ENCODE measurements around the gene ATXN1L.
A peak's percentile ranks its signal among the peaks of the same experiment; 100 is the strongest.
"Not testable (repeated sequence)": the region's sequence is repeated elsewhere in the genome, so short reads cannot be mapped to it uniquely, and the experiment has no call there.

The ATXN1L gene

DNA sequence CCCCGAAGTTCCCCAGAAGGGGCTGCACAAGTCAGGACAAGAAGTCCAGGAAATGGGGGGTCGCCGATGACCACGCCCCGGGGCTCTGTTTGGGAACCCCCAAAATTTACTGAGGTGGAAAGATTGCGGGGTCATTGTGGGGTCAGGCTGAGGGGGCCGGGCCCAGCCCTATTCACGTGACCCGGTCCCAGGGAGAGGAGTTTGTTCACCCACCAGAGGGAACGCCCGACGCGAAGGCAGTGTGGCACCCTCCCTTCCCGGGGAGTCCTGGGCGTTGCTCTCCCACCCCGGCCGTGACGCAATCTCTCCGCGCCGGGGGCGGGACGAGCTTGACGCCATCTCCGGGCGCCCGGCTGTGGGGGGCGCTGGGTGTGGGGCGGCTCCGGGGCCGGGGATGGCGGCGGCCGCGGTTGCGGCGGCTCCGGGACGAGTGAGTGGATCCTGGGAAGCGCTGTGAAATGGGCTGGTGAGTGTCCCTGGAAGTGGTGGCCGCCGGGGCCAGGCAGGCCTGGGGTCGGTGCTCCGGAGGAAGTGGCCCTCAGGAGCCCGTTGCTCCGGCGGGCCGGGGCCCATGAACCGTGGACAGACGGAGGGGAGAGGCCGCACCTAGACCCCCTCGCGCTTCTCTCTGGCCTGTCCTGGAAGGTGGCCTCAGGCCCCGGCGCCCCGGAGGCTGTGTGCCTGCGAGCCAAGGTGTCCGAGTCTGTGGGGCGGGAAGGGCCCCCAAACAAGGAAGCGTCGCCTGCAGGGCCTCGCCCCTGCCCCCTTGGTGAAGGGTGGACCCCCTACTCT is at the start of gene ATXN1L:
TSS of gene ATXN1L (plus strand) at position 338 of the 792 bp plus-strand sequence. CDS start 3,765 bp downstream, outside the sequence.
- H3K9me3 ChIP-seq (ENCODE audit: low read length), result no peaks in the 10 kb centered on the region
- H3K27me3 ChIP-seq (ENCODE audit: insufficient read depth, low read length), result no peaks in the 10 kb centered on the region
- H2AFZ ChIP-seq (ENCODE audit: low read depth, low read length), result peak within 1 kb of the TSS; percentile 95
- H3K4me3 ChIP-seq (ENCODE audit: low read length), result peak within 1 kb of the TSS; percentile 80
- H3K4me1 ChIP-seq (ENCODE audit: insufficient read depth, low read length), result peaks cover 17% of the 10 kb centered on the region
- peaks cover 32% of the 10 kb centered on the region for H3K36me3 ChIP-seq (ENCODE audit: insufficient read depth, low read length)

- Histone ChIP-seq H3K36me3 (ENCODE audit: insufficient read depth, low read length) (peaks cover 9% of the 10 kb centered on the region), H2AFZ (ENCODE audit: low read depth, low read length) (no peak overlapping the region), H3K4me3 (ENCODE audit: low read length) (no peak overlapping the region), H3K9me3 (ENCODE audit: low read length) (no peaks in the 10 kb centered on the region), H3K27me3 (ENCODE audit: insufficient read depth, low read length) (no peaks in the 10 kb centered on the region), H3K4me1 (ENCODE audit: insufficient read depth, low read length) (no peaks in the 10 kb centered on the region)
Measured at GRCh38 chr16:71796501-71797097, 49.2 kb upstream of the ATXN1L start.

- no peaks in the 10 kb centered on the region for H3K27me3 ChIP-seq (ENCODE audit: insufficient read depth, low read length)
- peaks cover 18% of the 10 kb centered on the region for H3K4me1 ChIP-seq (ENCODE audit: insufficient read depth, low read length)
- H2AFZ ChIP-seq (ENCODE audit: low read depth, low read length), result no peak overlapping the region
- no peak overlapping the region for H3K4me3 ChIP-seq (ENCODE audit: low read length)
- H3K36me3 ChIP-seq (ENCODE audit: insufficient read depth, low read length), result peaks cover 23% of the 10 kb centered on the region
- H3K9me3 ChIP-seq (ENCODE audit: low read length), result no peaks in the 10 kb centered on the region
Measured at GRCh38 chr16:71803305-71803690, 42.5 kb upstream of the ATXN1L start.

- H3K4me1 ChIP-seq (ENCODE audit: insufficient read depth, low read length), result peaks cover 23% of the 10 kb centered on the region
- peaks cover 16% of the 10 kb centered on the region for H3K36me3 ChIP-seq (ENCODE audit: insufficient read depth, low read length)
- H3K27me3 ChIP-seq (ENCODE audit: insufficient read depth, low read length), result no peaks in the 10 kb centered on the region
- no peaks in the 10 kb centered on the region for H3K9me3 ChIP-seq (ENCODE audit: low read length)
- H2AFZ ChIP-seq (ENCODE audit: low read depth, low read length), result peak overlapping the region; percentile 74
- H3K4me3 ChIP-seq (ENCODE audit: low read length), result peak overlapping the region; percentile 92
Measured at GRCh38 chr16:71807905-71808592, 37.7 kb upstream of the ATXN1L start.

GRCh38 chr16:71808593-71809459 is 37.0 kb upstream of the ATXN1L start, which contains the start of gene AP1G1:
Gene AP1G1 (minus strand): TSS chr16:71808834. CDS start chr16:71789479, 19,355 bp downstream.
- Histone ChIP-seq H2AFZ (ENCODE audit: low read depth, low read length) (peak within 1 kb of the TSS; percentile 93), H3K4me3 (ENCODE audit: low read length) (peak within 1 kb of the TSS; percentile 92), H3K27me3 (ENCODE audit: insufficient read depth, low read length) (no peaks in the 10 kb centered on the region), H3K4me1 (ENCODE audit: insufficient read depth, low read length) (peaks cover 23% of the 10 kb centered on the region), H3K36me3 (ENCODE audit: insufficient read depth, low read length) (peaks cover 12% of the 10 kb centered on the region), H3K9me3 (ENCODE audit: low read length) (no peaks in the 10 kb centered on the region)

GRCh38 chr16:71810155-71810530 is 35.6 kb upstream of the ATXN1L start:
- not testable (repeated sequence) for H3K36me3 ChIP-seq (ENCODE audit: insufficient read depth, low read length); H3K27me3 ChIP-seq (ENCODE audit: insufficient read depth, low read length); H2AFZ ChIP-seq (ENCODE audit: low read depth, low read length); H3K9me3 ChIP-seq (ENCODE audit: low read length); H3K4me3 ChIP-seq (ENCODE audit: low read length)
- H3K4me1 ChIP-seq (ENCODE audit: insufficient read depth, low read length), result peaks cover 23% of the 10 kb centered on the region

GRCh38 chr16:71811261-71811803 is 34.4 kb upstream of the ATXN1L start:
- no peak overlapping the region for H3K4me3 ChIP-seq (ENCODE audit: low read length)
- H3K36me3 ChIP-seq (ENCODE audit: insufficient read depth, low read length), result peaks cover 4% of the 10 kb centered on the region
- peaks cover 19% of the 10 kb centered on the region for H3K4me1 ChIP-seq (ENCODE audit: insufficient read depth, low read length)
- no peaks in the 10 kb centered on the region for H3K9me3 ChIP-seq (ENCODE audit: low read length)
- no peaks in the 10 kb centered on the region for H3K27me3 ChIP-seq (ENCODE audit: insufficient read depth, low read length)
- no peak overlapping the region for H2AFZ ChIP-seq (ENCODE audit: low read depth, low read length)

DNA sequence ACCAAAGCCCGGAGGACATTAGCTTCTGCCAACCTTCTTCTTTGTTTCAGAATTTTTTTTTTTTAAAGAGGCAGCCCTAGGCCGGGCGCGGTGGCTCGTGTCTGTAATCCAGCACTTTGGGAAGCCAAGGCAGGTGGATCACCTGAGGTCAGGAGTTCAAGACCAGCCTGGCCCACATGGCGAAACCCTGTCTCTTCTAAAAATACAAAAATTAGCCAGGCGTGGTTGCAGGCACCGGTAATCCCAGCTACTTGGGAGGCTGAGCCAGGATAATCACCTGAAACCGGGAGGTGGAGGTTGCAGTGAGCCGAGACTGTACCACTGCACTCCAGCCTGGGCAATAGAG is 28.6 kb upstream of the ATXN1L start:
- H3K9me3 ChIP-seq (ENCODE audit: low read length); H3K36me3 ChIP-seq (ENCODE audit: insufficient read depth, low read length); H3K4me1 ChIP-seq (ENCODE audit: insufficient read depth, low read length); H3K27me3 ChIP-seq (ENCODE audit: insufficient read depth, low read length); H3K4me3 ChIP-seq (ENCODE audit: low read length): not testable (repeated sequence)
- H2AFZ ChIP-seq (ENCODE audit: low read depth, low read length), result peak overlapping the region; percentile 85

GRCh38 chr16:71826533-71827017 is 19.2 kb upstream of the ATXN1L start:
- no peaks in the 10 kb centered on the region for H3K4me1 ChIP-seq (ENCODE audit: insufficient read depth, low read length)
- H2AFZ ChIP-seq (ENCODE audit: low read depth, low read length), result no peak overlapping the region
- H3K36me3 ChIP-seq (ENCODE audit: insufficient read depth, low read length), result no peaks in the 10 kb centered on the region
- H3K9me3 ChIP-seq (ENCODE audit: low read length), result no peaks in the 10 kb centered on the region
- H3K4me3 ChIP-seq (ENCODE audit: low read length), result no peak overlapping the region
- no peaks in the 10 kb centered on the region for H3K27me3 ChIP-seq (ENCODE audit: insufficient read depth, low read length)

GRCh38 chr16:71830359-71830758 is 15.4 kb upstream of the ATXN1L start:
- no peaks in the 10 kb centered on the region for H3K36me3 ChIP-seq (ENCODE audit: insufficient read depth, low read length)
- H3K4me3 ChIP-seq (ENCODE audit: low read length), result no peak overlapping the region
- H3K4me1 ChIP-seq (ENCODE audit: insufficient read depth, low read length), result no peaks in the 10 kb centered on the region
- no peaks in the 10 kb centered on the region for H3K9me3 ChIP-seq (ENCODE audit: low read length)
- H3K27me3 ChIP-seq (ENCODE audit: insufficient read depth, low read length), result no peaks in the 10 kb centered on the region
- no peak overlapping the region for H2AFZ ChIP-seq (ENCODE audit: low read depth, low read length)

DNA sequence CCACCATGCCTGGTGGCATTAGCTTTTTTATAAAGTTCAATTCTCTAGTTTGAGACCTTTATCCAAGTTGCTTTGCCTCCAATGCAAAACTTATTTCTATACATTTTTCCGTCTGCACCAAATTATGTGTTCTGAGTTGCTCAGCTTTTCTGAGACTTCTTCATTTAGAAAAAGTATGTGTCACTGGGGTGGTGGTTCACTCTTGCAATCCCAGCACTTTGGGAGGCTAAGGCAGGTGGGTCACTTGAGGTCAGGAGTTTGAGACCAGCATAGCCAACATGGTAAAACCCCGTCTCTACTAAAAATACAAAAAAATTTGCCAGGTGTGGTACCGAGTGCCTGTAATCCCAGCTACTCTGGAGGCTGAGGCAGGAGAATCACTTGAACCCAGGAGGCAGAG is 14.1 kb upstream of the ATXN1L start:
- H3K4me3 ChIP-seq (ENCODE audit: low read length); H3K27me3 ChIP-seq (ENCODE audit: insufficient read depth, low read length); H3K36me3 ChIP-seq (ENCODE audit: insufficient read depth, low read length); H3K9me3 ChIP-seq (ENCODE audit: low read length); H2AFZ ChIP-seq (ENCODE audit: low read depth, low read length); H3K4me1 ChIP-seq (ENCODE audit: insufficient read depth, low read length): not testable (repeated sequence)

- H3K27me3 ChIP-seq (ENCODE audit: insufficient read depth, low read length); H3K9me3 ChIP-seq (ENCODE audit: low read length); H3K4me1 ChIP-seq (ENCODE audit: insufficient read depth, low read length); H3K4me3 ChIP-seq (ENCODE audit: low read length); H3K36me3 ChIP-seq (ENCODE audit: insufficient read depth, low read length); H2AFZ ChIP-seq (ENCODE audit: low read depth, low read length): not testable (repeated sequence)
Measured at GRCh38 chr16:71832112-71832511, 13.7 kb upstream of the ATXN1L start.

Data from neuron (in vitro differentiated cells).